GM15510 (cell line): ENCODE data around the gene VN1R5.

ENCODE experiments used
- POLR2A ChIP-seq: IDR thresholded peaks from 3 replicates; pipeline ENCODE4 v1.6.1; 2011; ENCODE audit warnings: borderline replicate concordance; ENCODE audit not compliant: insufficient read length; ENCODE audit errors: extremely low read depth

The VN1R5 gene

DNA sequence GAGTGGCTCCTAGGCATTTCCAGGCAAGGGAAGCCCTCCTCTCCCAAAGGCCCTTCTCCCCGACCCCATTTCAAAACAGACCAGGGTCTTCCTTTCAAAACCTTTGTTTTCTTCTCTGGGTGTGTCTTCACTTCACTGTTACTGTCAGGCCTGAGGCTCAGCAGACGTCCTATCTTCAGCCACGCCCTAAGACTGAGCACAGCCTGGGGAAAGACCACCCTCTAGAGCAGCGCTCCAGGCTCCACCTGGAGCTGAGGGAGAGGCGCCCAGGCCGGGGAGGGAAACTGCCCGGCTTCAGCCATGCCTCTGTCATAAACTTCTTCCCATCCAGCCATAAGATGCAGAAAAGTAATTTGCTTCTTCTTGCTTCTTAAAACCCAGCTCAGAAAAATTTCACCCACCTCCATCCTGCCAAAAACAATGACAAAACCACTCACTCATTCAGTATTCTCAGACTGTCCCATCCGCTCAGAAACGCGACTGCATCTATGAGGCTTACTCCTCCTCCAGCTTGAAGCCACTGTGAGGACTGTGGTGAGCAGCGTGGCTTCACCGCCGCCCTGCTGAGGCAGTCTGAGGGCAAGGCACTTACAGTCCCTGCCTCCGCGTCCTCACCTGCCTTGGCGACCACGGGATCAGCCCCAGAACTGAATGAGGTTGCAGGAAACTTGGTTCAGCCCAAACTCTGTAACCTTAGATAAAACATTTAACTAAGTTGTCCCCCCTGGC is 36.1 kb downstream of the VN1R5 start:
- TF ChIP-seq POLR2A, result no peak

DNA sequence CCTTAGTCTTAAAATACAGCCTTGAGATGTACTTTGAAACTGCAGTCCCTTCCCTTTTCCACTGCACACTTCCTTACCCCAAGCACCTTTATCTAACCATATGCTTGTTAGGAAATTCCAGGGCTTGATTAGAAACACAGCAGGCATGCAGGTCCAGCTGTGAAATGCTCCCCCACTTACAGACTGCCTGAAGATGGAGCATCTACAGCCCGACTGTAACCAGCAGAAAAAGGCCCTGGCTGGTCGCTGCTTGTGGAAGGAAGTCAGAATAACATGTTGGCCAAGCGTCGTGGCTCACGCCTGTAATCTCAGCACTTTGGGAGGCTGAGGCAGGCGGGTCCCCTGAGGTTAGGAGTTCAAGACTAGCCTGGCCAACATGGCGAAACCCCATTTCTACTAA is 37.2 kb downstream of the VN1R5 start:
- no peak for TF ChIP-seq POLR2A

DNA sequence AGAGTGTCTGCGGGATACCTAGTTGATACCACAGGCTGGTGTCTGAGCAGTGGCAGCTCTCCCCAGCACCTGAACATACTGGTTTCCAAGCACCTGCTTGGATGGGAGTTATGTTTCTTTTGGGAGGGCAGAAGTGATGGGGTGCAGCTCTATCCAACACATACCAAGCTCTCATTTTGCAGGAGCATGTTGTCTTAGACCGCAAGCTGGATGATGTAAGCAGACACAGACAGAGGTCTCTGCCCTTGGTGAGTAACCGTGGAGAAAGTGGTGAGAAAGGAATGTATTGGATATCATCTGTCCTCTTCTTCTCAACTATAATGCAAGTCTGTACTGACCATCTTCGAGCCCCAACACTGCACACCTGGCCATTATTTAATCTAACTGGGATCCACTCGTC is 38.4 kb downstream of the VN1R5 start:
- no peak for TF ChIP-seq POLR2A

DNA sequence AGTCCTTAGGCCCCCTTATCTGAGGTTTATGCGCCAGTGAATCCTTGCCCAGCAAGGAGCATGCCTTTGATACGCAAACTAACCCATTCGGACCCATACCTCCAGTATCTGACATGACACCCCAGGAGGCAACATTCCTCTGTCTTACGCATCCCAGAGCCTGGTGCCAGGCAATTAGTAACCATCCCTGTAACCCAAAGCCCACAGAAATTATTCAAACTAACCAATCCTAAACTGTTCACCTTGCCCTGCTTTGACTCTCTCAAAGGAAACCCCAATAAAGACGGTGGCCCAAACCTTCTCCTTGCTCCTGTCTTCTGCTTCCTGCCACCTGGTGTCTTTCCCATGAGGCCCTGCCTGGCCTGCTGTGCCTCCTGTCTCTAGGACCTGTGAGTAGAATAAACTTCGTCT is 39.4 kb downstream of the VN1R5 start:
- no peak for TF ChIP-seq POLR2A

GRCh38 chr1:247295746-247296145 is 39.9 kb downstream of the VN1R5 start:
- no peak for TF ChIP-seq POLR2A

- no peak for TF ChIP-seq POLR2A
These were observed 40.8 kb downstream of the VN1R5 start for GRCh38 chr1:247296599-247297180.

GRCh38 chr1:247297263-247298123 is 41.6 kb downstream of the VN1R5 start:
- TF ChIP-seq POLR2A, result no peak

DNA sequence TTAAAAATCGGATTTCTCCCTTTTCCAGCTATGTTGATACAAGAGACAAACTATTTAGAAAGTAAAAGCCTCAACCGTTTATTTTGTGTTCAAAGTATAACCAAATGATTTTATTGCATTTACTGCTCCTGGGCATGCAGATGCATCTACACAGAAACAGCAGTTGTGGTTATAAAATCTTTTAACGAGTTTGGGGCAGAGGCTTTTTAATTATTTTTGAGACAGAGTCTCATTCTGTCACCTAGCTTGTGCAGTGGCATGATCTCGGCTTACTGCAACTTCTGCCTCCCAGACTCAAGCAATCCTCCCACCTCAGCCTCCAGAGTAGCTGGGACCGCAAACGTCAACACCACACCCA is 42.2 kb downstream of the VN1R5 start:
- TF ChIP-seq POLR2A, result no peak

GRCh38 chr1:247298701-247299100 is 42.8 kb downstream of the VN1R5 start:
- TF ChIP-seq POLR2A, result no peak

- no peak for TF ChIP-seq POLR2A
These were observed 44.0 kb downstream of the VN1R5 start for GRCh38 chr1:247299723-247300381.

GRCh38 chr1:247300491-247301175 is 44.8 kb downstream of the VN1R5 start:
- no peak for TF ChIP-seq POLR2A

DNA sequence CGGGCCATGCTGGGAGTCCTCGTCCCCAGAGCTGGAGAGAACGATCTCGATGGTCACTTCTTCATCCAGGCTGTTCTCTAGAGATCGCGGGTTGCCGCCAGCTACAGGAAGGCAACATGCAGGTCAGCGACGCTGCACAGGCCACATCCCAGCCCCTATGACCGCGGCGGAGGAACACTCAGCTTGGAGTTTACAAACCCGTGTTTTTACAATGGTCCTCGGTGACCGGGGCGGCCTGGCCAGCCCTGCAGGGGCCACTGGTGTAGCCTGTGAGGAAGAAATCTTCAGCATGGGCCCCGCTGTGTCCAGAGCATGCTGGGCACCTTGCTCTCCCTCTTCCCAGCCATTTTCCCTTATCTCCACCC is 45.3 kb downstream of the VN1R5 start:
- TF ChIP-seq POLR2A, result no peak

DNA sequence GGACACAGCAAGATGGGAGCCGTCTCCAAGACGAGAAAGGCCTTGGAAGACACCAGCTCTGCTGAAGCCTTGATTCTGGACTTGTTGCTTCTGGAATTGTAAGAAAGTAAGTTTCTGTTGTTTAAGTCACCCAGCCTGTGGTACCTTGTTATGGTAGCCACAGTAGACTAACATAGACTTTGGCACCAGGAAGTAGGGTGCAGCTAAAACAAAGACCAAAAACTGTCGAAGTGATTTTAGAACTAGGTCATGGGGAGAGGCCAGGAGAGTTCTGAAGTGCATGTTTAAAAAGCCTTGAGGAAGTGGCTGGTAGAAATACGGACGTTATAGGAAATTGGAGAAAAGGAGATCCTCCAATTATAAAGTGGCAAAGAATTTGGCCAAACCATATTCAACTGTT is 47.3 kb downstream of the VN1R5 start:
- TF ChIP-seq POLR2A, result no peak

GRCh38 chr1:247304031-247304430 is 48.2 kb downstream of the VN1R5 start:
- TF ChIP-seq POLR2A, result no peak
